Mesodermal cell (in vitro differentiated cells): Measurements from ENCODE around the gene OLFML1.

Experiments
- H3K27ac ChIP-seq: 2 replicates; pipeline ENCODE4 v1.7.0; 2013; ENCODE audit warnings: mild to moderate bottlenecking, low read depth, low read length, moderate library complexity; ENCODE audit not compliant: severe bottlenecking
- H3K36me3 ChIP-seq: 2 replicates; pipeline ENCODE4 v1.7.1; 2013; ENCODE audit warnings: mild to moderate bottlenecking, low read length, moderate library complexity; ENCODE audit not compliant: control insufficient read depth, insufficient read depth
- H3K4me1 ChIP-seq: one replicate; pipeline ENCODE4 v1.7.1; 2013; ENCODE audit warnings: mild to moderate bottlenecking, low read length; ENCODE audit not compliant: insufficient read depth, control insufficient read depth, poor library complexity, severe bottlenecking
- H3K4me3 ChIP-seq: 2 replicates; pipeline ENCODE4 v1.7.0; 2013; ENCODE audit warnings: low read length, control low read depth, mild to moderate bottlenecking; ENCODE audit not compliant: insufficient read depth, poor library complexity, severe bottlenecking; ENCODE audit errors: extremely low read depth
- H3K9me3 ChIP-seq: 2 replicates; pipeline ENCODE4 v1.7.1; 2013; ENCODE audit warnings: mild to moderate bottlenecking, low read length, moderate library complexity; ENCODE audit not compliant: control insufficient read depth
- WGBS, 2 experiments: methylation state at CpG; one replicate each; pipeline ENCODE4 v1.1.5; 2013; ENCODE audit warnings: missing lambda C conversion rate in 2 of 2; ENCODE audit not compliant: insufficient coverage in 2 of 2; 5-methylcytosine and 5-hydroxymethylcytosine counted together

Gene OLFML1

DNA sequence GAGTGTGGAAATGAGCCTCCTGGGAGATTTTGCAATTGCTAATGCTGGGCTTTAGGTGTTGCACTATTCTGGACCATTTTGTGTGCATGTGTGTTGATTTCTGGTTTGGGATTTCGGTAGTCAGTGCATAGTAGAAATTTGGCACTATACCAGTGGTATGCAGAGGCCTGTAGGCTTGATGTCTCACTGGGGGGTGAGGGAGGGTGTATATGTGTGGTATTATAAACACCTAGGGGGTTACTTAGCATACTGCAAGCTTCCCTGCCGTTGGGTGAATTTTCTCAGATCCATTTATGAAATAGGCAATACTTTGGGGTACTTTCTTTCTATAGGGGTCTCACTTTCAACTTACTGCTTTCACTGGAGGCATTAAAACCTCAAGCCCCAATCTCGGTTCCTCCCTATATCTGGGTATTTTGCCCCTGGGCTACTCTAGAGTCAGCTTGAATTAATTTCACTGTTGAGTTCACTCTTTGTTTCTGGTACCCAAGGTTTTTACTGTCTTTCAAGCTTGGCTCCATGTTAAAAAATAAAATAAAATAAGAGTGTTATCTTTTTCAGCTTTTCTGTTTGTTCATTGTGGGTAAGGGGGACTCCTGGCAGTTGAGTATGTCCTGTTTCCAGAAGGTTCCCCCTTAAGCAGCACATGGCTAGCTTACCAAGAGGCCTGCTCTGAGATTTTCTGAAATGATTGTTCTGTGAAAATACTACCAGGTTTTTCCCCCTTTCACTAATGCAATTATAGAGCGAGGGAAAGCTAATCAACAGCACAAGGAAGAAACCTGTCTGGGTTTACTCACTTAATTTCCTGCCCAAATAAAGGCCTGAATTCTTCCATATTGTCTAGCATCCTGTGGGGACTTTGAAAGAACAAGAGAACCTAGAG is 74.3 kb downstream of the OLFML1 start:
- Histone ChIP-seq H3K9me3 (no peaks in the 10 kb centered on the region), H3K4me3 (no peak overlapping the region), H3K27ac (no peak overlapping the region), H3K36me3 (no peaks in the 10 kb centered on the region), H3K4me1 (no peaks in the 10 kb centered on the region)
- 81 to 89% methylated on average over 3 to 4 of the region's 4 CpGs for WGBS, 2 experiments
